GM13977 (cell line): ENCODE results near the gene ATG4C.

ENCODE experiments used
- DNase-seq: peaks from one replicate; pipeline ENCODE4 v3.0.0; 2012; ENCODE audit warnings: low spot score
- CTCF ChIP-seq: IDR thresholded peaks from 2 replicates; pipeline ENCODE4 v1.5.1; 2012; ENCODE audit warnings: mild to moderate bottlenecking, control low read depth; ENCODE audit not compliant: insufficient read depth; ENCODE audit errors: extremely low read depth, missing control alignments
- in situ Hi-C: fragments of 300-500 bp; cut with MboI; formaldehyde crosslinking; loops from one replicate; pipeline ENCODE4 v1.12.0; 2022; ENCODE audit warnings: low sequenced_read_pairs, low pct_unique_long_range_greater_than_20kb, mixed read lengths, inconsistent platforms; ENCODE audit not compliant: unreplicated experiment

Gene ATG4C

GRCh38 chr1:62900566-62900965, 116.6 kb downstream of the ATG4C start:
- no peak for TF ChIP-seq CTCF
- in situ Hi-C loops: no loop called here

GRCh38 chr1:62901650-62902049, 117.7 kb downstream of the ATG4C start:
- no peak for DNase-seq
- TF ChIP-seq CTCF: no peak
- in situ Hi-C loops: no loop called here

More at GRCh38 chr1:62900566-62900965, 116.6 kb downstream of the ATG4C start:
- no peak for DNase-seq

GRCh38 chr1:62903522-62903921, 119.6 kb downstream of the ATG4C start:
- in situ Hi-C loops: no loop called here
- no peak for DNase-seq
- no peak for TF ChIP-seq CTCF

GRCh38 chr1:62903982-62904855, 120.3 kb downstream of the ATG4C start:
- in situ Hi-C loops: no loop called here
- no peak for DNase-seq
- TF ChIP-seq CTCF: no peak

GRCh38 chr1:62904856-62905225, 120.9 kb downstream of the ATG4C start:
- no peak for TF ChIP-seq CTCF
- no peak for DNase-seq
- in situ Hi-C loops: no loop called here

- no peak for TF ChIP-seq CTCF
- in situ Hi-C loops: no loop called here
- DNase-seq: no peak
These were observed 121.4 kb downstream of the ATG4C start for GRCh38 chr1:62905309-62905708.
